Measurements from ENCODE around the gene TDO2. TPM values are rescaled to one million over a fixed set of nuclear protein-coding genes. Genes with fewer than 3 reads are reported as not detected.

The TDO2 gene
- total and polyA plus RNA-seq, 2 experiments from 2014 or later: 149 to 253 TPM

- WGBS (ENCODE audit: low lambda C conversion rate, missing lambda C conversion rate): 92% methylated on average over 4 of the region's 4 CpGs
- Histone ChIP-seq H3K9me2 (replicated peaks; ENCODE audit: insufficient read depth) (no peaks in the 10 kb centered on the region), H3K36me3 (replicated peaks; ENCODE audit: insufficient read depth, low read depth) (no peaks in the 10 kb centered on the region), H3K27me3 (no peaks in the 10 kb centered on the region), H4K20me1 (ENCODE audit: insufficient read depth, poor library complexity, severe bottlenecking) (no peaks in the 10 kb centered on the region), H2AFZ (no peak overlapping the region), H3K79me2 (no peaks in the 10 kb centered on the region), H3K4me3 (no peak overlapping the region), H3K4me1 (ENCODE audit: insufficient read depth) (no peaks in the 10 kb centered on the region), H3K4me2 (no peak overlapping the region), H3K9me3 (ENCODE audit: low read depth) (no peaks in the 10 kb centered on the region), H3K27ac (no peak overlapping the region)
- no peak for TF ChIP-seq CTCF (IDR thresholded peaks at IDR 0.05; ENCODE audit: poor library complexity)
- TF ChIP-seq EZH2 (IDR thresholded peaks at IDR 0.05; ENCODE audit: borderline replicate concordance): no peak
- TF ChIP-seq EZH2phosphoT487 (IDR thresholded peaks at IDR 0.05; ENCODE audit: low read depth, severe bottlenecking, unreplicated experiment): no peak
- DNase-seq (ENCODE audit: low spot score): no peak
Observed at GRCh38 chr4:155961575-155961974, 58.1 kb downstream of the TDO2 start.

- Histone ChIP-seq H3K79me2 (no peaks in the 10 kb centered on the region), H3K4me2 (no peak overlapping the region), H3K9me3 (ENCODE audit: low read depth) (no peaks in the 10 kb centered on the region), H3K36me3 (replicated peaks; ENCODE audit: insufficient read depth, low read depth) (no peaks in the 10 kb centered on the region), H3K9me2 (replicated peaks; ENCODE audit: insufficient read depth) (no peaks in the 10 kb centered on the region), H4K20me1 (ENCODE audit: insufficient read depth, poor library complexity, severe bottlenecking) (no peaks in the 10 kb centered on the region), H3K4me1 (ENCODE audit: insufficient read depth) (no peaks in the 10 kb centered on the region), H3K27ac (no peak overlapping the region), H3K4me3 (no peak overlapping the region), H3K27me3 (no peaks in the 10 kb centered on the region), H2AFZ (no peak overlapping the region)
- TF ChIP-seq EZH2phosphoT487 (IDR thresholded peaks at IDR 0.05; ENCODE audit: low read depth, severe bottlenecking, unreplicated experiment) (no peak), CTCF (IDR thresholded peaks at IDR 0.05; ENCODE audit: poor library complexity) (no peak), EZH2 (IDR thresholded peaks at IDR 0.05; ENCODE audit: borderline replicate concordance) (no peak)
- 24% methylated on average over 2 of the region's 2 CpGs for WGBS (ENCODE audit: low lambda C conversion rate, missing lambda C conversion rate)
- no peak for DNase-seq (ENCODE audit: low spot score)
Observed at GRCh38 chr4:155962767-155963166, 59.3 kb downstream of the TDO2 start.

- no peak for DNase-seq (ENCODE audit: low spot score)
- H3K9me2 ChIP-seq (replicated peaks; ENCODE audit: insufficient read depth): no peaks in the 10 kb centered on the region
- no peaks in the 10 kb centered on the region for H4K20me1 ChIP-seq (ENCODE audit: insufficient read depth, poor library complexity, severe bottlenecking)
- no peaks in the 10 kb centered on the region for H3K79me2 ChIP-seq
- H2AFZ ChIP-seq: no peak overlapping the region
- no peaks in the 10 kb centered on the region for H3K4me1 ChIP-seq (ENCODE audit: insufficient read depth)
- no peaks in the 10 kb centered on the region for H3K27me3 ChIP-seq
- WGBS (ENCODE audit: low lambda C conversion rate, missing lambda C conversion rate): 83% methylated on average over 8 of the region's 8 CpGs
- no peaks in the 10 kb centered on the region for H3K36me3 ChIP-seq (replicated peaks; ENCODE audit: insufficient read depth, low read depth)
- H3K4me3 ChIP-seq: no peak overlapping the region
- H3K4me2 ChIP-seq: no peak overlapping the region
- TF ChIP-seq EZH2 (IDR thresholded peaks at IDR 0.05; ENCODE audit: borderline replicate concordance) (no peak), CTCF (IDR thresholded peaks at IDR 0.05; ENCODE audit: poor library complexity) (no peak), EZH2phosphoT487 (IDR thresholded peaks at IDR 0.05; ENCODE audit: low read depth, severe bottlenecking, unreplicated experiment) (no peak)
- H3K9me3 ChIP-seq (ENCODE audit: low read depth): no peaks in the 10 kb centered on the region
- no peak overlapping the region for H3K27ac ChIP-seq
Observed at GRCh38 chr4:155964016-155964891, 60.8 kb downstream of the TDO2 start.
